Activated CD8-positive, alpha-beta memory T cell treated with anti-CD3 and anti-CD28 coated beads for 4 hours (primary cell): ENCODE data around the gene PPP1R27.

Source experiments
- DNase-seq, 2 donors: peaks; one replicate each; pipeline ENCODE4 v3.0.0-alpha.2; 2020; ENCODE audit warnings: low read depth in 2 of 2

The PPP1R27 gene

DNA sequence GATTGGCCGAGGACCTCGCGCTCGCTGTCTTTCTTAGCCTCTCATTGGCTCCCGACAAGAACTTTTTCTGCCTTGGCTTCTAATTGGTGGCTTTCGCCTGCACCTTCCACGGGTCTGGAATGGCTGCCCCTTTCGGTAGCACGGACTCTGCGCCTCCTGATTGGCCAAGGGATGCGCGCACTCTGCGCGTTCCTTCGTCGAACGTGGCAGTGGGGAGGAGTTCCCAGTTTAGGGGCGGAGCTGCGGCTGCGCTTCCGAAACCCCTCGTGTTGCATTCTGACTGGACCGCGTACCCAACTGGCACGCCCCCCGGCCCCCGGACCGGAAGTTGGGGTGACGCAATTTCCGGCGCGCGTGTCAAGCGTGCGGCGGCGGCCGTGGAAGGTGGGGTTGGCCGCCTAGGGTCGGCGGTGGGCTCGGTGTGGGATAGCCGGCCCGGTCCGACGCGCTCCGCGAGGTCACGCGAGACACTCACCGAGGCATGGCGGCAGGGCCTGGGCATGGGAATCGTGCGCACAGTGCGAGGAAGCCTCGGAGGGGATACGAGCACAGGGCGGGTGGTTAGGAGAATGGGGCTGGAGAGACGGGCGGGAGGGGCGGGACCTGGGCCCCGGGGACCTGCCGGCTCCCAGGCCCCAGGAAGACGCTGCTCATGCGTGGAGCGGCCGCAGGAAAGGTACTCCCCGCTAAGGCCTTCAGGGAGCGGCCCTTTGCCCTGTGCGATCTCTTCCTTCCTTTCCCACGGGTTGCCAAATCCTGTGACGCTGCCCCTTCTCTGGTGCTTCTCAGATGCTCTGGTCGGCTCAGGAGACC lies 26.1 kb upstream of the PPP1R27 start:
- peak; percentile 97 to 99 for DNase-seq

DNA sequence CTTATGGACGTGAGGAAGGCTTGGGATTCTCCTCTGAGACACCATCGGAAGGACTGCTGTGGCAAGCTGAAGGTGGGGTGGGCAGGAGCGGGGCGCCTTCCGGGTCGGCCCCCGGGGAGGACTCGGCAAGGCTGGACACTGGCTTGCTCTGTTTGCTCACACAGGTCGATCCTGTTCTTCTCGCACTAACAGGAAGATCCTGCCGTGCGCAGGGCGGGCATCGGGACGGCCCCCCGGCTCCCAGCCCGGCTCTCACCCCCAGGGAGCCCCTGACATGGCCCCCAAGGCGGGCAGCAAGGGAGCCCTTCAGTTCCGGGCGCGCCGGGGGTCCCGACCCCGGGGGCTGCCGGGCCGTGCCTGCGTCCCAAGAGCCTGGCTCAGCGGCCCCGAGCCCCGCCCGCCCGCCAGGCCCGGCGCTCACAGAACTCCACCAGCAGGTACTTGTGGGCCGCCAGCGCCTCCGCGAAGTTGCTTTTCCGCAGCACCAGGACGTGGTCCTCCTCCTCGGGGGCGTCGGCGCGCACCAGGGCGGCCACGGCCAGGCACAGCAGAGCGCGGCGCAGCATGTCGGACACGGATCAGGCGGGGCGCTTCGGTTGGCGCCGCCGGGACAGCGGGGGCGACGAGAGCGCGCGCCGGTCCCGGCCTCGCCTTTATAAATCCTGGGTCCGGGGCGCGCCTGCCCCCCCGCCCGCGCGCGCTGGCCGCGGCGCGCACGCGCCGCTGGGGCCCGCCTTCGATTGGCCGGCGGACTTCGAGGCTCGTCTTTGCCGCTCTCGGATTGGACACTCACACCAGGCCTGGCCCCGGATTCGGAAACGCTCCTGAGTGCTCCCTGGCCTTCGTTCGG lies 25.3 kb upstream of the PPP1R27 start, which contains the start of gene P4HB:
Gene P4HB (minus strand): TSS at position 630 of the 850 bp plus-strand sequence. CDS start 64 bp downstream, at position 566.
- DNase-seq, result peak in 1 of 2 donors; percentile 93

DNA sequence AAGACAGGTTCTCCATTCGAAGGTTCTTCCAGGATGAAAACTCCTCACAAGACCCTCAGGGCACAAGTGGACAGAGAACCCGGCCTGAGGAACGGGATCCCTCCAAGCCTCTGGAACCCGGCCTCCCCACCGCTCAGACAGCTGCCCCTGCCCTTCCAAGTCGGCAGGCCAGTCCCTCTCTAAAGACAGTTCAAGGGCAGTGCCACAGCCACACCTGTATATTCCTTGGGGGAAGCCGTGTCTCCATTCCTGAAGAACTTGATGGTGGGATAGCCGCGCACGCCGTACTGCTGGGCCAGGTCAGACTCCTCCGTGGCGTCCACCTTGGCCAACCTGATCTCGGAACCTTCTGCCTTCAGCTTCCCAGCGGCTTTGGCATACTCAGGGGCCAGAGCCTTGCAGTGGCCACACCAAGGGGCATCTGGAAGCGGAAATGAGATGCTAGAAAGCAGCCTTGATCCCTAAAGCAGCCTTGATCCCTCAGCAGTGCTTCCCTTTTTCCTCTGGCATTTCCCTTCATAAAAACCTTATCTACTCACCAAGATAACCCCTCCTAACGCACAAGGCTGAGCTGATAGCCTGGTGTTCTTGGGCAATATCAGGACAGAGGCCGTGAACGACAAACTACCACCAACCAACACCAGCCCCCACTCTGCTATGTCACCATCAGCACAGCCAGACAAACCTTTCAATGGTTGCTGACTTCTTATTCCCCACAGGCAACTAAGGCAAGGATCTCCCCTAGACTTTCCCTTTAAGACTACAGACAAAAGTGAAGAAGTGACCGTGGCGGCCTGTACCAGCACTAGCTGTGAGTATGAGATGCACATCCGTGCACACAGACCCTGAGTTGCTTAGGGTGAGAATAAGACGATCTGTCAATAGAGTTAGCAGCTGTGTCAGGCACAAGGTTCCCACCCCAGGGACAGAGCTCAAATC lies 24.4 kb upstream of the PPP1R27 start:
- DNase-seq, result no peak

DNA sequence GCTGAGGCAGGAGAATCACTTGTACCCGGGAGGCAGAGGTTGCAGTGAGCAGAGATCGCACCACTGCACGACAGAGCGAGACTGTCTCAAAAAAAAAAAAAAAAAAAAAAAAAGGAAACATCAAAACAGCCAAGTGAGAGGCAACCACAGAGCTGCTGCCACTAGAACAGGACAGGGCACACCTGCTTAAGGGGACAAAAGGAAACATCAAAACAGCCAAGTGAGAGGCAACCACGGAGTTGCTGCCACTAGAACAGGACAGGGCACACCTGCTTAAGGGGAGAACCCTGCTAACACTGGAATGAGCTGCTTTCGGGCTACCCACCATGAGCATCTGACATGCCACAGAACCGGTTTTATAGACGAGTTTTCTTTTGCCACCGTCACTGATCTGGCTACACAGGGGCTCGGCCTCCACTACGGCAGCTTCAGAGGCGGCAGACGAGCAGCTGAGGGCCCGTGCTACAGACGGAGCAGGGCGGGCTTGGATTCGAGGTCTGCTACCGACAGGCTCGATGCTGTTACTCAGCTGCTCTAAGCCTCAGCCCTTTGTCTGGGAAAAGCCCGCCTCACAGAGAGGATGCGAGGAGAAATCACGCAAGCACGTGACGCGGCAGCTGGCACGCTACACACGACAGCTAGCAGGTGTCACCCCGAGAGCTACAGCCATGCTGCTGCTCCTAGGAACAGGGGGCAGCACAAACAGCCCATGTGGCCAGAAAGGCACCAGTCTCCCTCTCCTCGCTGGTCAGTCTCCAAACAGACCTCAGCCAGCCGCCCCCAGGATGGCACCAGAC lies 23.5 kb upstream of the PPP1R27 start:
- no peak for DNase-seq

DNA sequence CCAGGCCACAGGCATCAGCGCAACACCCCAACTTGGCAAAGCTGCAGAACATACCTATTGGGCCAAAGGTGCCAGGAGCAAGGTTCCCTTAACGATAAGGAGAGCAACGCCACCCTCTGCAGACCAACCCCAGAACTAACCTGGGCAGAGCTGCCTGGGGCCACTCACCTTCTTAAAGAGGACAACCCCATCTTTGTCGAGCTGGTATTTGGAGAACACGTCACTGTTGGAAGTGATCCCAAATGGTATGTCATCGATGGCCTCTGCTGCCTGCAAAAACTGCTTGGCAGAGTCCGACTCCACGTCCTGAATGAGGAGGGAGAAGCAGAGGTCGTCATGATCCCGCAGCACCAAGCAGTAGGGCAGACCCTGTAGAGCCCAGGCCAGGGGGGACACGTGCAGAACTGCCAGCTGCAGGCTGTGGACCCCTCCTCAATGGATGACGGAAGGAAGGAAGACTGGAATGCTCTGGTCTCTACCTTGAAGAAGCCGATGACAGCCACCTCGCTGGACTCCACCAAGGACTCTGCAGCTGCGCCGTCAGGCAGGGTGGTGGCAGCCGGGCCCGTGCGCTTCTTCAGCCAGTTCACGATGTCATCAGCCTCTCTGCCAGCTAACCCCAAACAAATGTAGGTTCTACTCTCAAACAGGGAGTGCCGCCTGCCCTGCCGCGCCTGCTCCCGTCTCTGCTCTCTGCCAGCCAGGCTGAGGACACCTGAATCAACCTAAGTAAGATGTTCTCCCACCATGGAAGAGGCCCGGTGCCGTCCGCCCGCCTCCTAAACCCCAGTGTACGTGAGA lies 20.3 kb upstream of the PPP1R27 start:
- no peak for DNase-seq

DNA sequence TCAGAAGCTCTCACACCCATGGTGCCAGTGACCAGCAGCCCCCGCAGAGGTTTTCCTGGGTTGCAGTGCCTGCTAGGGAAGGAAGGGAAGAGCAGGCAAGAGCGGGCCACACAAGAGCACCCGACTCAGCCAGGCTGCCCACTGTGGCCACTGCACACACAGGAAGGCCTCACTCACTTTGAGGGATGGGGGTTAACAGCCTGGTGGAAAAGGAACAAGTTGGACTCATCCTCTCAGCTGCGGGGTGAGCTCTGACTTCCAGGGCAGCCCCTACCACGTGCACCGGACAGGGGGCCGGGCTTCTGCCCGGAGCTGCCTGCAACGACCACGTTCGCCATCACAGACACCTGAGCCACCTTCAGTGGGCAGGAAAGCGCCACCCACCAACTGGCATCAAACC lies 17.4 kb upstream of the PPP1R27 start:
- no peak for DNase-seq

DNA sequence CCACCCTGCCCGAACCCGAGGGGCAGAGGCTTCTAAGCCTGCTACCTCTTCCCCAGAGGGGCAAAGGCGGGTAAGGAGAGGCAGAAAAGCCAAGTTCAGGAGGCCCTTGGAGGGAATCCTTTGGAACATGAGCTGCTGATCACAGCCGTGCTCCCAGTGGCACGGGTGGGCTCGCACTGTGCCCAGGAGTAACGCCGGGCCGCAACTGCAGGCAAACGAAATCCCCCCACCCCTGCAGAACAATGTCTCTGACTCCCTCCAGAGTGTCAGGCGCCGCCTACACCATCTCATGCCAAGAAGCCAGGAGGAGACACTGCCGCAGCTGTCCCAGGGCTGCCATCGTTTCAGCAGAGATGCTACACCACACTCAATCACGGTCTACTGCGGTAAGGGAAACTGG lies 16.6 kb upstream of the PPP1R27 start:
- no peak for DNase-seq

DNA sequence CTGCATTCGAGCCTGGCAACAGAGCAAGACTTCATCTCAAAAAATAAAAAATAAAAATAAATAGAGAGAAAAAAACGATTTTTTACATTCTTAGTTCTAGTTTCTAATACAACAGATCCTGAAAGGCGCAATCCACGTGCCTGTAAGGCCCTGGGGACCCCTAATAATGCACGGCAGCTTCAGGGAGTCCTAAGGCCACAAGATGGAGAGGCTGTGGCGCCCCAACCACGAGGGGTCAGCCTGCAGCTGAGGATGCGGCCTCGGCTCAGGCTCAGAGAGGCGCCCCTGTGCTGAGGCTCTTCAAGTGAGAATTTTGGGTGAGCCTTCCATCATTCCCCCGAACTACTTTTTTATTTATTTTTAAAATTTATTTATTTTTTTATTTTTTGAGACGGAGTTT lies 14.6 kb upstream of the PPP1R27 start:
- DNase-seq, result no peak

DNA sequence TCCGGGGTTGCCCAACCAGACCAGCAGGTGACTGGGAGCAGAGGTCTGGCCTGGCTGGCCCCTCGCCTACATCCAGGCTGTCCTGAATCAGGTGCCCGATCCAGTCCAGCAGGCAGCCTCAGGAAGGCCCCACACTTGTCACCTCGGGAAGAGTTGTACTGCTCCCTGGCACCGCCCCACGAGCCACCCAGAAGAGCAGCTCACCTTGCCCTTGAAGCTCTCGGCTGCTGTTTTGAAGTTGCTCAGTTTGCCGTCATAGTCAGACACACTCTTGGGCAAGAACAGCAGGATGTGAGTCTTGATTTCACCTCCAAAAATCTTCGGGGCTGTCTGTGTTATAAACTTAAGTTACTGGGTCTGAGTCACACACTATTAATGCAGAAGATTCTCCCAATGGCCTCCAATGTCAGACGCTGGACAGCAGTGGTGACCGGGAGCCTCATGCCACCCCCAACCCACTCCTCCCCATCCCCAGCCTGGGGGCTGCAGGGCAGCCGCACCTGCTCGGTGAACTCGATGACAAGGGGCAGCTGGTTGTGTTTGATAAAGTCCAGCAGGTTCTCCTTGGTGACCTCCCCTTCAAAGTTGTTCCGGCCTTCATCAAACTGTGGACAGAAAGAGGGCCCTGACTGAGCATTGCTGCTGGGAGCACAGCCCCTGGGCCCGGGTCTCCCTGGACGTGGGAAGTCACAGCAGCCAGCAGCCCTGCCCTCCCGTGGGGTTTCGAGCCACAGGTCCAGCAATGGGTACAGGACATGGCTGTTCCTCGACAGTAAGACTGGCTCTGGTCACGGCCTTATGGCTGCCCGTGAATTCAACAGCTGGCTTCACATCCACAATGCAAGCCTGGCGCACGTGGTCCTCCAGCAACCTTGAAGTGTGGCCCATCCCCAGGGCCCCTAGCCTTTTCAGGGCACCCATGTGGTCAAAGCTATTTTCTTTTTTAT lies 12.2 kb upstream of the PPP1R27 start:
- DNase-seq, result no peak

DNA sequence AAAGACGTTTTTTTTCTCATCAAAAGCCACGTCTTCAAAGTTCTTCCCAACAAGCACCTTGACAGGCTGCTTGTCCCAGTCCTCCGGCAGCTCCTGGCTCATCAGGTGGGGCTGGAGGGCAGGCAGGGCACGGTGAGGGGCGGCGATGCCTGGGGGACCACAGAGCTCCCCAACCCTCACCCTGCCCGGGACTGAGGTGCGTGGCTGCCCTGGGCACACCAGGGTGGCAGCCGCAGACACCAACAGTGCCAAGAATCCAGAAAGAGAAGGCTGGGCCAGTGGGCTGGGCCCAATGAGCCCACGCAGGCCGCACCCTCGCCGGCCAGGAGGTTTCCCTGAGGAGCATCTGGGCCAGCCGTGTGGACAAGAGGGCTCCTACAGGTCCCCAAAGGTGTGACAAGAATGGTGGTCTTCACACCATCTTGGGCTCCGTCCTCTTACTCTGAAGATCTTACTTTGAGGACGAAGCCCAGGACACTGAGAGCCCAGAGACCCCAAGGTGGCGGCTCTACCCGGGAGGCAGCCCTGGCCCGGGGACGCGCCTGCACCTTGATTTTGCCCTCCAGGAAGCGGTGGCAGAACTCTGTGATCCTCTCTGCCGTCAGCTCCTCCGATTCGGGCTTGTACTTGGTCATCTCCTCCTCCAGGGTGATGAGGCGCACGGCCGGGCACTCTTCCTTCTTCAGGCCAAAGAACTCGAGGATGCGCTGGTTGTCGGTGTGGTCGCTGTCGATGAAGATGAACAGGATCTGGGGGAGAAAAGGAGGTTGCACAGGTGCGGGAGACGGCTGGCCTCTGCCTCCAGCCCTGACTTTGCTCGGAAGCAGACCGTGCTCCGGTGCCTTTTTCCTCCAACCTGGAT lies 11.3 kb upstream of the PPP1R27 start:
- DNase-seq, result no peak

DNA sequence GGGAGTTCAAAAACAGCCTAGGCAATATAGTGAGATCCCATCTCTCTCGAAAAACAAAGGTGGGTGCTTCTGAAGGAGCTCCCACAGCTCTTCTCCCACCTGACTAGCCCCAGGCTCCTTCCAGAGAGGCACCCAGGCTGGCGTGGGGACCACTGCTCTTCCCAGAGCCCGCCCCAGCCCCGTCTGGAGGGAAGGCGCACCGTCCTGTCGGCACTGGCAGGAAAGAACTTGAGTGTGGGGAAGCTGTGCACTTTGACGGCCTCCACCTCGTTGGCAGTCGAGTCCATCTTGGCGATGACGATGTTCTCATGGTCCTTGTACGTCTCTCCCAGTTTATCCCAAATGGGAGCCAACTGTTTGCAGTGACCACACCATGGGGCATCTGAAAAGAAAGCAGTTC lies 10.5 kb upstream of the PPP1R27 start:
- DNase-seq, result no peak

DNA sequence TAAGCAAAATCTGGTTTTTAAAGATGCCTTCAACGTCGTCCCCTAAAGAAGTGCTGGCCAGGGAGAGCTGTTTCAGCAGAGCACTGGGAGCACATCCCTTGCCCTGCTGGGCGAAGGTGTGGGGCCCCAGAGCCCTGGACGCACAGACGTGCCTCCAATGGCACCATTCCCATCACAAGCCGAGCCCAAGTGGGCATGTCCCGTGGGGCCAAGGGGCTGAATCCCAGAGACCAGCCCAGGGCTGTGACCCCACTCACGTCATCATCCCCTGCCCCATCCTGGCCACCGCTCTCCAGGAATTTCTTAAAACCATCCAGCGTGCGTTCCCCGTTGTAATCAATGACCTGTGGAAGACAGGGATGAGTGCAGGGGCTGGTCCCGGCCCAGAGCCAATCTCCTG lies 10.0 kb upstream of the PPP1R27 start:
- no peak for DNase-seq

DNA sequence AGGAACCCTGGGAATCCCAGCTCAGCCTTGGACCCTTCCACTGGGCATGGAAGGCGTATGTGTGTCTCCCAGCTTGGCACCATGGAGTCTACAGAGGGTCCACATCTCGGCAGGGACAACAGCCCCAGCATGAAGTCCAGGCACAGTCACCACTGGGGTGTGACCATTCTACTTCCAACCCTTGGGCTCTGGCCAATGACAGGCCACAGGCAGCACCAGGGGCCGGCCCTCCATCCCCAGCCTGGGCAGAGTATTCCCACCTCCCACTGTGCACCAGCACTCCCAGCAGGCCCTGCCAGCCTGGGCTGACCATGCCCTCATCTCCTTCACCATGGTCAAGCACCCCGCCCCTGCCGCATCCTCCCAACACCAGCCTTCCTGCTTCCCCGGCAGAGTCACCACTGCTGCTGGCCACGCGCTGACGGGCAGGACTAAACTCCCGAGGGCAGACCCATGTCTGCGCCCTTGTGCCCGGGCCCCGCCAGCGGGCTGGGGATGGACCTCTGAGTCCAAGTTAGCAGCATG lies 9.5 kb upstream of the PPP1R27 start:
- DNase-seq, result no peak

DNA sequence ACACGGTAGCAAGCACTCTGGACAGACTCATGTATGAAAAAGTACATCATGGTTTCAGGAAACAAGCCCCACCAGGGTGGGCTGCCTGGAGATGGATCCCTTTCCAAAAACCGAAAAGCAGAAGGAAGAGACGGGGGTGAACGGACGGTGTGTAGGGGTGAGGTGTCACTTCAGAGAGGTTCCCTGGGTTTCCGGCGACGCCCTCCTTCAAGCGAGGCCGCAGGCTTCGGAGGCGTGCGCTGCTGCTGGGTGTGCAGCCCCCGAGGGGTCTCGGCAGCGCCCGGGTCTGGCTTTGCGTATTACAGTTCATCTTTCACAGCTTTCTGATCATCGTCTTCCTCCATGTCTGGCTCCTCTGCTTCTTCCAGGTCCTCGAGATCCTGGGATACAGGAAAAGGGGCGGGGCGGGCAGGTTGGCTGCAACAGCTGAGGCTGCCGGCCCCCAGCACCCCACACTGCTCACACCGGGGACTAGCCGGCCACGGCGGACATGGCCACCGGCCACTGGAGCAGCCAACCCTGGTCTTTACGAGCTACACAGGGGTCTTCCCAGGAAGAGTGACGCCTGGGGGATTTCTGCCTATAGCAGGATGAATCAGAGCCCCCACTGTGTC lies 9.0 kb upstream of the PPP1R27 start:
- no peak for DNase-seq

DNA sequence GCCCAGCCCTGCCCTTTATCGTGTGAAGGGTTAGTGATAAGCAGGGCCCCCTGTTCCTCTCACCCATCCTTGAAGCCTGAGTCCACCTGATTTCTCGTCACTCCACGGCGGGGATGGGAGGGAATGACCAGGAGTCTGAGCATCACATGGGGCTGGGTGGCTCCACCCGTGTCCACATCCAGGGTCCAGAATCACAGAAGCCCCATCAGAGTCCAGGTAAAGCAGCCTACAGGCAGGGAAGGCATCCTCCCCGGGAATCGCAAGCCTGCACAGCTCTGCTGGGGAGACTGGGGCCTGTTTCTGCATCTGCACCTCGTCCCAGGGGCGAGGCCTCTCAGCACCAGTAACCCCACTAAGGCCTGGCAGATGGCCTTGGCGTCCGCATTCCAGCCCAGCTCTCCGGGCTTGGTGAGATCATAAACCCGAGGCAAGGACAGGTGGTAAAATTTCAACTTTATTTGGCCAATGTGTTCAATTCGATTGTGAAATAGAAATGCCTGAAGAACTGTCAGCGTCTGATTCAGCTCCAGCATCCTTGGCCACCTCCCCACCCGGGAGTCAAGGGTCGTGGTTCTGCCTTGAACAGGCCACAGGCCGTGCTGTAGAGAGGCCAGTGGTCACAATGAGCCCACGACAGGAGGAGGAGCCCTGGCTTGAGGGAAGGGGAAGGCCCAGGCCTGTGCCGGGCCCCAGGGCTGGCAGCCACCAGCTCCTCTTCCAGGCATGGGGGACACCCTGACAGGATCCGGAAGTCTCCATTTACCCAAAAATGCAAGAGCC lies 8.1 kb upstream of the PPP1R27 start:
- no peak for DNase-seq

DNA sequence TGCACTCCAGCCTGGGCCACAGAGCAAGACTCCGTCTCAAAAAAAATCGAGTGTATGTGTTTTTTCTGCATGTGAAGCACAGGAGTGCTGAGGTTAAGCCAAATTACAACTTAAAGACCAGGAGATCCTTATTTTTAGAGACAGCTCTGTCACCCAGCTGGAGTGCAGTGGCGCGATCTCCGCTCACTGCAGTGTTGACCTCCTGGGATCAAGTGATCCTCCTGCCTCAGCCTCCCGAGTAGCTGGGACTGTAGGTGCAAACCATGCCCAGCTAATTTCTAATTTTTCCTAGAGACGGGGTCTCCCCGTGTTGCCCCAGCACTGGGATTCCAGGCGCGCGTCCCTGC lies 7.5 kb upstream of the PPP1R27 start:
- no peak for DNase-seq

DNA sequence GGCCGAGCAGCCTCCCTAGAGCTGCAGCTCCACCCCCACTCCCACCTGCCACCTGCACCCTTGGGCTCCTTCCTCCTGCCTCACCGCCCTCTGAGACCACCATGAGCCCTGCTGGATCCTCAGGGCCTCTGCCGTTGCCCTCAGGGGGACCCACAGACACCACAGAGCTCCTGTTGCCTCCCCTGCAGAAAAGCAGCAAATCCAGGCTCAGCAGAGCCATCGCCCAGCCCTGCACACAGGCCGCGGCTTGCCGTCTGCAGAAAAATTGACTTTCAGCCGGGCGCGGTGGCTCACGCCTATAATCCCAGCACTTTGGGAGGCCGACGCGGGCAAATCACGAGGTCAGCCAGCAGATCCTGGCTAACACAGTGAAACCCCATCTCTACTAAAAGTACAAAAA lies 7.0 kb upstream of the PPP1R27 start:
- DNase-seq, result no peak
